GM23338 (cell line): Measurements from ENCODE around the gene FNDC3B.

ENCODE experiments used
- CREB1 ChIP-seq: fragments of 250-450 bp; sonication (Bioruptor Pico); IDR thresholded peaks from 2 replicates; pipeline ENCODE4 v1.5.0; 2020; ENCODE audit warnings: low read depth, mild to moderate bottlenecking, moderate library complexity
- CTCF ChIP-seq, 2 experiments: fragments of 200-600 bp in 1 of 2; sonication (generic) in 1 of 2; conservative IDR thresholded peaks; 2 replicates each; pipeline versions ENCODE4 v1.5.1 to v1.6.1; 2016 to 2017; ENCODE audit warnings: antibody characterized with exemption in 2 of 2, low read depth in 2 of 2, mild to moderate bottlenecking in 2 of 2, moderate library complexity in 1 of 2
- EZH2 ChIP-seq: fragments of 200-600 bp; sonication (generic); IDR thresholded peaks from one replicate; pipeline ENCODE4 v1.8.0; 2017; ENCODE audit warnings: antibody characterized with exemption, mild to moderate bottlenecking, low read depth; ENCODE audit not compliant: unreplicated experiment
- EZH2phosphoT487 ChIP-seq: fragments of 200-600 bp; sonication (generic); IDR thresholded peaks from one replicate; pipeline ENCODE4 v1.8.1; 2018; ENCODE audit warnings: antibody characterized with exemption; ENCODE audit not compliant: unreplicated experiment
- JUNB ChIP-seq: IDR thresholded peaks from one replicate; pipeline ENCODE4 v1.6.1; 2016; ENCODE audit warnings: antibody characterized with exemption; ENCODE audit not compliant: unreplicated experiment
- NANOG ChIP-seq: IDR thresholded peaks from 2 replicates; pipeline ENCODE4 v1.6.1; 2016; ENCODE audit warnings: antibody characterized with exemption, borderline replicate concordance
- POLR2AphosphoS5 ChIP-seq: IDR thresholded peaks from 2 replicates; pipeline ENCODE4 v1.6.1; 2016; ENCODE audit warnings: antibody characterized with exemption, low read depth
- REST ChIP-seq: IDR thresholded peaks from one replicate; pipeline ENCODE4 v1.6.1; 2018; ENCODE audit warnings: antibody characterized with exemption; ENCODE audit not compliant: unreplicated experiment
- ZNF331 ChIP-seq: fragments of 250-450 bp; sonication (Bioruptor Pico); IDR thresholded peaks from 2 replicates; pipeline ENCODE4 v1.5.0; 2020; ENCODE audit warnings: low read depth, mild to moderate bottlenecking, moderate library complexity

GRCh38 chr3:172148702-172149565, 109.6 kb downstream of the FNDC3B start:
- TF ChIP-seq CTCF (conservative IDR thresholded peaks at IDR 0.05; ENCODE audit: low read depth in 2 of 2) (no peak), EZH2 (no peak), CREB1 (no peak), EZH2phosphoT487 (no peak), NANOG (no peak), JUNB (no peak), POLR2AphosphoS5 (no peak), REST (no peak), ZNF331 (CRISPR knock-in tag) (no peak)
